Skeletal muscle tissue (tissue), 4 donors: ENCODE results near the gene HSH2D. TPM values are rescaled to one million over a fixed set of nuclear protein-coding genes. Genes with fewer than 3 reads are reported as not detected.

ENCODE experiments used
- H3K27ac ChIP-seq: one replicate; pipeline ENCODE4 v1.7.0; 2013; ENCODE audit warnings: mild to moderate bottlenecking, low read depth, low read length, inconsistent platforms
- H3K27me3 ChIP-seq, 3 donors: one replicate each; pipeline ENCODE4 v1.7.0; 2013; ENCODE audit warnings: low read length in 3 of 3; ENCODE audit not compliant: control insufficient read depth in 3 of 3, insufficient read depth in 3 of 3
- H3K36me3 ChIP-seq, 3 donors: one replicate each; pipeline ENCODE4 v1.7.0; 2013; ENCODE audit warnings: low read length in 3 of 3; ENCODE audit not compliant: control insufficient read depth in 3 of 3, insufficient read depth in 3 of 3
- H3K4me1 ChIP-seq, 3 donors: one replicate each; pipeline ENCODE4 v1.7.0; 2013; ENCODE audit warnings: low read length in 3 of 3, mild to moderate bottlenecking in 3 of 3; ENCODE audit not compliant: control insufficient read depth in 3 of 3, insufficient read depth in 3 of 3
- H3K4me3 ChIP-seq, 3 donors: one replicate each; pipeline ENCODE4 v1.7.0; 2013; ENCODE audit warnings: low read length in 3 of 3
- H3K9ac ChIP-seq, 3 donors: one replicate each; pipeline ENCODE4 v1.7.0; 2013; ENCODE audit warnings: low read length in 3 of 3, mild to moderate bottlenecking in 3 of 3, moderate library complexity in 2 of 3, low read depth in 1 of 3
- H3K9me3 ChIP-seq, 3 donors: one replicate each; pipeline ENCODE4 v1.7.0; 2013; ENCODE audit warnings: low read length in 3 of 3; ENCODE audit not compliant: control insufficient read depth in 3 of 3
- total RNA-seq: library from RNA; depleted of rRNA; stranded (reverse); fragments of >200 nt; gene quantifications from one replicate; pipeline ENCODE4 v1.2.3, GENCODE V29; 2014
- donor health status: Osteomylitis.

The HSH2D gene
- total RNA-seq, 1 donor from 2014 or later = 0.52 TPM

GRCh38 chr19:16135430-16136127, 7.9 kb upstream of the HSH2D start:
- peaks cover 24 to 30% (median 28%) of the 10 kb centered on the region in 3 donors for H3K36me3 ChIP-seq
- H3K27ac ChIP-seq = no peak overlapping the region
- no peaks in the 10 kb centered on the region for H3K9me3 ChIP-seq
- no peaks in the 10 kb centered on the region for H3K4me1 ChIP-seq
- no peak overlapping the region for H3K4me3 ChIP-seq
- no peak overlapping the region for H3K9ac ChIP-seq
- H3K27me3 ChIP-seq = no peaks in the 10 kb centered on the region

- Histone ChIP-seq H3K27ac (no peak overlapping the region), H3K4me3 (no peak overlapping the region), H3K4me1 (no peaks in the 10 kb centered on the region), H3K9ac (no peak overlapping the region), H3K27me3 (no peaks in the 10 kb centered on the region), H3K36me3 (peaks cover 24 to 26% (median 26%) of the 10 kb centered on the region in 3 donors), H3K9me3 (no peaks in the 10 kb centered on the region)
Measured at GRCh38 chr19:16136185-16136999, 7.1 kb upstream of the HSH2D start.

- Histone ChIP-seq H3K27ac (no peak overlapping the region), H3K9ac (no peak overlapping the region)
Measured at GRCh38 chr19:16139752-16140151, 3.7 kb upstream of the HSH2D start.

GRCh38 chr19:16141043-16141442, 2.4 kb upstream of the HSH2D start:
- H3K27ac ChIP-seq = no peak overlapping the region
- no peaks in the 10 kb centered on the region for H3K4me1 ChIP-seq

More at GRCh38 chr19:16139752-16140151, 3.7 kb upstream of the HSH2D start:
- no peaks in the 10 kb centered on the region for H3K27me3 ChIP-seq
- H3K4me1 ChIP-seq = no peaks in the 10 kb centered on the region
- no peaks in the 10 kb centered on the region for H3K9me3 ChIP-seq
- H3K36me3 ChIP-seq = no peaks in the 10 kb centered on the region
- H3K4me3 ChIP-seq = no peak overlapping the region

GRCh38 chr19:16142032-16142580, 1.4 kb upstream of the HSH2D start:
- Histone ChIP-seq H3K27me3 (no peaks in the 10 kb centered on the region), H3K4me3 (no peak overlapping the region), H3K4me1 (no peaks in the 10 kb centered on the region), H3K9me3 (no peaks in the 10 kb centered on the region), H3K9ac (no peak overlapping the region), H3K27ac (no peak overlapping the region), H3K36me3 (no peaks in the 10 kb centered on the region)

More at GRCh38 chr19:16141043-16141442, 2.4 kb upstream of the HSH2D start:
- Histone ChIP-seq H3K9me3 (no peaks in the 10 kb centered on the region), H3K9ac (no peak overlapping the region), H3K27me3 (no peaks in the 10 kb centered on the region), H3K36me3 (no peaks in the 10 kb centered on the region), H3K4me3 (no peak overlapping the region)

- no peaks in the 10 kb centered on the region for H3K4me1 ChIP-seq
- no peak overlapping the region for H3K4me3 ChIP-seq
- no peaks in the 10 kb centered on the region for H3K27me3 ChIP-seq
- H3K9ac ChIP-seq = no peak overlapping the region
- H3K9me3 ChIP-seq = no peaks in the 10 kb centered on the region
- H3K27ac ChIP-seq = no peak overlapping the region
- H3K36me3 ChIP-seq = no peaks in the 10 kb centered on the region
Measured at GRCh38 chr19:16144216-16144581, 714 bp downstream of the HSH2D start.

GRCh38 chr19:16146112-16146511, 2.6 kb downstream of the HSH2D start:
- no peak overlapping the region for H3K9ac ChIP-seq
- no peaks in the 10 kb centered on the region for H3K36me3 ChIP-seq
- H3K4me1 ChIP-seq = no peaks in the 10 kb centered on the region
- H3K9me3 ChIP-seq = no peaks in the 10 kb centered on the region
- H3K27me3 ChIP-seq = no peaks in the 10 kb centered on the region
- no peak overlapping the region for H3K27ac ChIP-seq
- no peak overlapping the region for H3K4me3 ChIP-seq

- no peak overlapping the region for H3K9ac ChIP-seq
- H3K4me1 ChIP-seq = no peaks in the 10 kb centered on the region
- no peak overlapping the region for H3K27ac ChIP-seq
Measured at GRCh38 chr19:16148443-16149229, 5.2 kb downstream of the HSH2D start.

GRCh38 chr19:16153582-16154336, 10.3 kb downstream of the HSH2D start:
- H3K9ac ChIP-seq = no peak overlapping the region
- no peaks in the 10 kb centered on the region for H3K4me1 ChIP-seq
- no peaks in the 10 kb centered on the region for H3K9me3 ChIP-seq
- H3K4me3 ChIP-seq = no peak overlapping the region
- H3K36me3 ChIP-seq = no peaks in the 10 kb centered on the region
- peaks cover 0 to 17% (median 0%) of the 10 kb centered on the region in 3 donors for H3K27me3 ChIP-seq
- H3K27ac ChIP-seq = no peak overlapping the region

More at GRCh38 chr19:16148443-16149229, 5.2 kb downstream of the HSH2D start:
- H3K4me3 ChIP-seq = no peak overlapping the region
- no peaks in the 10 kb centered on the region for H3K9me3 ChIP-seq
- no peaks in the 10 kb centered on the region for H3K27me3 ChIP-seq
- no peaks in the 10 kb centered on the region for H3K36me3 ChIP-seq
